Measurements from ENCODE around the gene REG4.
"Not testable (repeated sequence)": the region's sequence is repeated elsewhere in the genome, so short reads cannot be mapped to it uniquely, and the experiment has no call there.

The REG4 gene

DNA sequence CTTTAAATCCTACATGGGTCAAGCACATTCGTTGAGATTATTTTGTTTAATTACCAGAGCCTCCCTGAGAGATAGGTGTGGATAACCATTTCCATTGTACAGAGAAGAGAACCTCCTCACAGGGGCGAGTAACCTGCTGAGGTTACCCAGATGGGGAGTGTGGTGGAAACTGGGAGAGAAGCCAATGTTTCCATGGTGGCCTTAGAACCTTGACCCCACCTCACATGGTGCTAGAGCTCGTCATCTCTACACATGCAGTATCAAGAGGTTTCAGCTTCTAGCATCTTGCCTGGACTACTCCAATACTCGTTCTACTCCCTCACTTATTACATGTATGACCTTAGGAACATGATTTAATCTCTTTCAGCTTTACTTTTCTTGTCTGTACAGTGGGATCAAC, 4.8 kb downstream of the REG4 start:
- no peak for DNase-seq (ENCODE audit: low read depth)

DNA sequence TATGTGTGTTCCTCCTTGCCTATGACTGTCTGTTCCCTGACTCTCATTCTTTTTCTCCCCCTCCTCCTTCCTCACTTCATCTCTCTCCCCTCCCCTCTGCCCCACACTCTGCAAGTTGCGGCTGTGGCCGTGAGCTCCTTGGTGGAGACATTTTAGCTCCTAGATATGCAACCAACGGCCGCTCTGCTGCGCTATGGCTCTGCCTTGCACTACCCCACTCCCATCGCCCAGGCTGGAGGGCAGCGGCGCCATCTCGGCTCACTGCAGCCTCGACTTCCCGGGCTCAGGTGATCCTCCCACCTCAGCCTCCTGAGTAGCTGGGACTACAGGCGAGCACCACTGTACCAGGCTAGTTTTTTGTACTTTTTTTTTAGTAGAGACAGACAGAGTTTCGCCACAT, 5.5 kb downstream of the REG4 start:
- no peak for DNase-seq (ENCODE audit: low read depth)

DNA sequence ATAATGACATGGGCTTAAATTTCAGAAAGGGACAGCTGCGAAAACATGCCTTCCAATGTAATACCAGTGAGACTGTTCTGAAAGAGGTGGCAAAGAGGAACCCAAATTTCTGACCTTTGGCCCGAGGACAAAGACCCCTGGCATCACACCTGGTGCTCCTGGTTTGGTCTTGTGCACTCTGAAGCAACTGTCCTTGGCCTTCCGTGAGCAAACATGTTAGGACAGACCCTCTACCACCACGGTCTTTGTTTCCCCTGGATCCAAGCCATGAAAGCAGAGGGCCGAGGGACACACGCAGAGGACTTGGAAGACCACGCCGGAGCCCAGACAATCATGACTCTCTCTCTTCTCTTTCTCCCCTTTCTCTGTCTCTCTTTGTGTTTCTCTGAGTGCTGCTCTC, 6.0 kb downstream of the REG4 start:
- DNase-seq (ENCODE audit: low read depth), result no peak

DNA sequence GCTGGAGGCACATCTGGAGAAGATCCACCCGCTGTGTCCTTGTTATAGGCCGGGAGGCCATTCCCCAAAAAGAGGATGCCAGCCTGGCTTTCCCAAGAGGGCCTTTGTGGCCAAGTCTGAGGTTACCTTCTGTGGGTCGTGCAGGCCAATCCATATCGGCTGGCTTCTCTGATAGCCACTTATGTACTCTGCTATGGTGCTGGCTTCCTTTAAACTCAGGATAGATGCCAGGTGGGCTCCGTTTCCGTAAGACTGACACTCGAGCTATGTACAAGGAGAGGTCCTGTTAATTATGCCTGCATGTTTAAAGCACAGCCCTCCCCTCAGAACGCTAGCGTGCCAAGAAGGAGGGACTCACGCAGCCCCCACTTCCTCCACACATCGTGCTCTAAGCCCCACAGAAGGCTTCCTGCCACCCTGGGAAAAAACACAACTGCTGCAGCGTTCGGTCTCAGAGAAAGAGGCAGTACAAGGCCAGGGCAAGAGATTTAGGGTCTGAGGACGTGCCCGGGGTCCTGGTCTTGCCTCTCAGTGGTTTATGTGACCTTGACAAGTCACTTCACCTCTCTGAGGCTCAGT, 11.6 kb downstream of the REG4 start:
- DNase-seq (ENCODE audit: low read depth), result no peak

DNA sequence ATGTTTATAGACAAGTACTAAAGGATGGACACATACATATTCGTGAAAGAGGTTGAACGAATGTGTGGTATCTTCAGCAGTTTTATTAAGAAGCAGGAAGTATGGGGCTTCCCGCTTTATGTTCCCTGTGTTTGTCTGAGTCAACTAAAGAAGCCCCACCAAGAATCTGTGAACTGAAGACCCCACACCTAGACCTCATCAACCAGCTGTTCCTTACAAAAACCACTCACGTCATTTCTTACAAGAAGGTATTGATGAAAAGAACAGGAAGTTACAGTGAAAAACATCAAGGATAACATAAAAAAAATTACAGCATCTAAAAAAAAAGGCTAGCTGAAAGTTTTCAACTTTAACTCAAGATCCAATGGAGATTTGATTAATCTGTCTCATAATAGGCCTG, 12.3 kb downstream of the REG4 start:
- DNase-seq (ENCODE audit: low read depth), result no peak

DNA sequence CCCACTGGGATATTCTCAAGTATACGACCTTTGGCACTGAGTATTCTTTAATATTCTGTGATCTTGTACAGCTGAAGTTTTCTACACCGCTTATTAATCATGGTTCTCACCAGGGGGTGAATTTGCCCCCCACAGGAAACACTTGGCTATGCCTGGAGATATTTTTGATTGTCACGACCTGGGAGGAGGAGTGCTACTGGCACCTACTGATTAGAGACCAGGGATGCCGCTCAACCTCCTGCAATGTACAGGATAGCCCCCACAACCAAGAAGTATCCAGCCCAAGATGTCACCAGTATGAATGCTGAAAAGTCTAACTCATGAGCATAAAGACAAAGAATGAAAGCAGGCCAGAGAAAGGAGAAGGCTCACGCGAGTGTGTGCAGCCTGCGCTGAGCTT, 13.7 kb downstream of the REG4 start:
- DNase-seq (ENCODE audit: low read depth), result no peak

DNA sequence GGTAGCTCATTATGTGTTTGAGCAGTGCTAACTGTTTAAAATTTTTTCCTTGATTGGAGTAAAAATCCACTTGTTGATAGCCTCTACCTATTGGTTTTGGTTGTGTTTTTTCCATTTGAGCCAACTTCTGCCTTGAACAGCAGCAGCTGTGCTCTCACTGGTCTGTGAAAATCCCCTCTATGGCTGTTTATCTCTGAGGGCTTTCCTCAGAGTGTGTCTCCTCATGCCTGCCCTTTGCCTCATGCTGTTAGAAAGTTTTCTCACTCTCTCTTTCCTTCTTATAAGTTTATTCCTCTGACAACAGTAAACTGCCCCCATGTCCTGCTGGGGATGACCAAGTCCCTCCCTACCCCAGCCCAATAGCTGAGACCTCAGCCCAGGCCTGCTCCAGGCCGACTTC, 14.1 kb downstream of the REG4 start:
- no peak for DNase-seq (ENCODE audit: low read depth)

DNA sequence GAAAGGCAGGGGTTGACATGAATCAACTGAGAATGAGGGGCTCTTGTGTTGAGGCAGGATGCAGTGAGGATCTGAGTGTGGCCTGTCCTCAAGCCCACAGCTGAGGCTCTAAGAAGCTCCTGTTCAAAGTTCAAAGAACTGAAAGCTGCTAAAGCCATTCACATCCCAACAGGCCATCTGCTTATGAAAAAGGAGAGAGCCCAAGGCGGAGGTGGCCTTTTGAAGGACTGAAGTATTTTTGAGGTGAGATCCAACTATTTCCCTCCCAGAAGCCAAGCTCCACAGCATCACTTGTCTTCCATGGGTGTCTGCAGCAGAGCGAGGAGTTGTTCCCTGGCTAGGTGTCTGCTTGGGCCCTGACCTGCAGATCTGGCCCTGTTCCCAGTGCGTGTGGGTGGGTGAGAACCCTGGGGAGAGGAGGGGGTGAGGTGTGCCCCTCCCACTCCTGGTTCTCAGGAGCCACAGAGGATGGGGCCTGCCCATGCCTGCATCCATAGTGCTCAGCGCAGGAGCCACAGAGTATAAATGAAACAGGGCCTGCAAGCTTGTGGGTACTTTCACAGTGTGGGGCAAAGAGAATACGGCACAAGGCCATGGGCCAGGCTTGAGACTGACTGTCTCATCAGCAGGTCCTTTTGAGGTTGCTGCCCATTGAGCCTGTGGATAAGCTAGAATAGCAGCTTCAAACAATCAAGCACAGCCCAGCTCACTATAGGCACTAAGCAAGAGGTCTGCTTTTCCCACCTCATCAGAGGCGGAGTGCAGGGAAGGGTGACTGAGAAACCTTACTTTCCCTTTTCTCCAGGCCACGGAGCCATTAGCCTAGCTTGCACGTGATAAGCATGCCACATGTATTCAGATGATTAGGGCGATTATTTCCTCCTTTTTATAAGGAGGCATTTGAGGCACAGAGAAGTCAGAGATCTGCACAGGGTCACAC, 15.7 kb downstream of the REG4 start:
- no peak for DNase-seq (ENCODE audit: low read depth)

DNA sequence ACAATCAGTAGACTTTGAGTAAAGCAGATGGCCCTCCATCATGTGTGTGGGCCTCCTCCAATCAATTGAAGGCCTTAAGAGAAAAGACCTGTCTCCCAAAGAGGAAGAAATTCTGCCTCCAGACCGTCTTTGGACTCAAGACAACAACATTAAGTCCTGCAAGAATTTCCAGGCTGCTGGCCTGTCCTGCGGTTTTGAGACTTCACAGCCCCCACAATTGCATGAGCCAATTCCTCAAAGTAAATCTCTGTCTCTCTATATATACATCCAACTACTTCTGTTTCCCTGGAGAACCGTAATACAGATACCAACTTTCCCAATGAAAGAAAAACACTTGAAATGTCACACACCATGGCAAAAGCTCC, 16.4 kb downstream of the REG4 start:
- DNase-seq (ENCODE audit: low read depth), result no peak

DNA sequence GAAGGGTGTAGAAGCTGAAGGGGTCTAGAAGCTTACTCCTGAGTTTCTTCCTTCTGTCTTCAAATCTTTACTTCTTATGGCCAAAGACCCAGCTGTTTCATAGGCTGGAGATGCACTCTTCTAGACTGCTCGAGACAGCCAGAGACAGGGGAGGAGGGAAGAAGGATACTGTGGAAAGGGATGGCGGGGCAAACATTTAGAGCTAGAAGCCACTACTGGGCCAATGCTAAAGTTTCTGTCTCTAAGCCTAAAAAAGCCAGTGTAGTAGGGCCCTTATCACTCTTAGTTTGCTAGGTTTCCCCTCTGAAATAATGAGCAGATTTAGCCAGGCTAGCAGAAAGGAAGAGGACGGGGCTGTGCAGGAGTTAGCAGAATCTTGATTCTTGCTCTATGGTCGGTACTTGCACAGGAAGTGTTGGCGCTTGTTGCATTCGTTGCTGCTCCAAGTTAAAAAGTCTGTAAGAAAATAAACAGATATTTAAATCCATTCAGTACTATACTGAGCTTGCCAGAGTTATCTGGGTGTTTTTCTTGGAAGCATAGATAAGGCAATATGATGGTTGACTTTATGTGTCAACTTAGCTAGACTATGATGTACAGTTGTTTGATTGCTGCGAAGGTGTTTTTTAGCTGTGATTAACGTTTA, 16.9 kb downstream of the REG4 start:
- DNase-seq (ENCODE audit: low read depth), result no peak

DNA sequence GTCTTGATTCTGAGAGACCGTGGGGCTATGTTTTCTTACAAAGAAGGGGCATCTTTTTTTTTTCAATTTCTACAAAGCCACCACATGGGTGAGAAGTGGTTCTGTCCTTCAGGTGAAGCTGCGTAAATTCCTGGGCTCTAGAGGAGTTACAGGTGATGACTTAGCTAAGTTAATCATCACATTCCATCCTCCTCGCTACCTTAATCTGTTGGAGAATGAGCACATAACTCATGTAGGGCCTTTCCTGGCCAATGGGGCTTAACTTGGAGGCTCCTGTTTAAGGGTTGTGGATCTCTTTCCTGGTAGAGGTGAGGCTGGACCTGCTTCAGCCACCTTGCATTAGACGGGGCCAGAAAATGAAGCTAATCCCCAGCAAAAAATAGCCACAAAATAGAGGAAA, 19.9 kb downstream of the REG4 start:
- DNase-seq (ENCODE audit: low read depth), result no peak

DNA sequence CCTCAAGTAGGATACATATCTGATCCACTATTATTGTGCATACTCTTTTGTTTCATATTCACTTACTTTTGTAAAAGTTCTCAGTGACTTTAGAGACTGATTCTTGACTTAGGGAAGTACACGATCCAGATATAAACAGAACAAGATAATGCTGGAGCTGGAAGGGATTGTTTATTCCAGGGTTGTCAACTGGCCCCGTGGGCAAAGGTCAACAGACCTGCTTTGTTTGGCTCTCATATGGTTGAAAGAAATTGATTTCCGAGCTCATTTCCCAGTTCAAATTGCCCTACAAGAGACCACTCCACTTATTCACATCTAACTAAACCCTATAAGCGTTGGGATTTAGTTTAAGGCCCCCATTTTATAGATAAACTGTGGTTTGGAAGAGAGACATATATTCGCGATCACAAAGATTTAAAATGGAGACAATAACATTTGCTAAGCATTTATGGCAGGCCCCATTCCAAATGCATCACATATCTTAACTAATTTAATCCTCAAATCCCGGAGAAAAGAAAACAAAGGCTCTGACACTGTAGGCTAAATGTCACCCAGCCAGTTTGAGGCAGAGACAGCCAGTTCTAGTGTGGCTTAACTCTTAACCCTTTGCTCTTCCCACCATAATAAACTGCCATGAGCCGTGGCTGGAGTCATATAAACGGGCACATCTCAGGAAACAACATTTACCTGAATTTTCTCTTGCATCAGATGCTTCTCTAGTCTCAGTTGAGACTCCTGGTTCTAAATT, 20.6 kb downstream of the REG4 start:
- no peak for DNase-seq (ENCODE audit: low read depth)

DNA sequence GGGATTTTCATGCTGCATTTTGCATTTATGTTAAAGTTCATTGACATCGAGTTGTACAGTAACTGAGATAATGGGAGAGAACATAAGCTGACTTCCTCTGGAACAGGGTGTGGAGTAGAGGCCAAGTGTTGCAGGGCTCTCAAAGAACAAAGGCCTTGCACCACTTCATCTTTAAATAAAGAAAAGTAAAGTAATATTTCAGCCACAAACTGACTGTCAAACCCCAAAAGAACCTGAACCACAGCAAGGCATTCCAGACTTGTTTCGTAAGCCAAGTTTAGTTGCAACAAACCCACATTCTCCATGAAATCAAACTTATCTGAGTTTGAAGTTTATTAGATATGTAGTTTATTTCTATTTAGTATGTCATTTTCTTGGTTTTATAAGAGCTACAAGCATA, 23.5 kb downstream of the REG4 start:
- DNase-seq (ENCODE audit: low read depth), result no peak

DNA sequence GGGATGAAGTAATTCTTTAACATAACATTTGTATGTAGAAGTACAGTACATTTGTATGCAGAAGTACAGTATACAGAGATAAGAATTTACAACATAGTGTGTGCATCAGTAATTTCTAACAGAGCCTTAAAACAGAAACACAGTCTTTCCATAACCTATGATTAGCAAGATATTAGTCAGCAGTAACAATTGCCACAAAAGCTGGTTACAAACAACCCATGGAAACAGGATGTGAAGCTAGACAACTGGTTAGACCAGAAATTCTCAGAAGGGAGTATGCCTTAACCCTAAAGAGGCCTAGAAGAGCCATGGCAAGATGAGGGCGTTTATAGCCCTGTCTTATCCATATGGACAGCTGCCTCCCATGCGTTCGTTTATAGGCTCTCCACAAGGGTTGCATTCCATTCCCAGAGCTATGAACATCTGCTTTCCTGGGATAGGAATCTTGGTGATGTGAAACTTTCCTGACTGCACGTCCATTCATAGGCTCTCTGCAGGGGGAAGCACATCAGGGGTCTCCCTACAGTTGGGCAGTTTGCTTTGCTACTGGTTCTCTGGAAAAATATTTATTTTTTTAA, 24.7 kb downstream of the REG4 start:
- not testable (repeated sequence) for DNase-seq (ENCODE audit: low read depth)

DNA sequence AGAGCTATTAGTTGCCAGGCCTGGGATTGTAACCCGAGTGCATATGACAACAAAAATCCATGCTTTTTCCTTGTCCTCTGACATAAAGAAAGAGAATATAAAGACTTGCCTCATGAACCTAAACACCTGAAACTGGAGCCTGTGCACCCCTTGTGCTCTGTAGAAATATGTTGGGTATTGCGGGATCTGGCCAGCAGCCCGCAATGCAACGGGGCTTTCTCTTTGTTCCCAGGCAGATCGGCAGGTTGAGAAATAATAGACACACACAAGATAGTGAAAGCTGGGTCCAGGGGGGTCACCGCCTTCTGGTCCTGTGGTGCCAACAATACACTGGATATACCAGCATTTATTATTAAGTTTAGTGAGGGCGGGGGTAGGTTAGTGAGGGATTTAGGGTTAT, 25.2 kb downstream of the REG4 start:
- not testable (repeated sequence) for DNase-seq (ENCODE audit: low read depth)

DNA sequence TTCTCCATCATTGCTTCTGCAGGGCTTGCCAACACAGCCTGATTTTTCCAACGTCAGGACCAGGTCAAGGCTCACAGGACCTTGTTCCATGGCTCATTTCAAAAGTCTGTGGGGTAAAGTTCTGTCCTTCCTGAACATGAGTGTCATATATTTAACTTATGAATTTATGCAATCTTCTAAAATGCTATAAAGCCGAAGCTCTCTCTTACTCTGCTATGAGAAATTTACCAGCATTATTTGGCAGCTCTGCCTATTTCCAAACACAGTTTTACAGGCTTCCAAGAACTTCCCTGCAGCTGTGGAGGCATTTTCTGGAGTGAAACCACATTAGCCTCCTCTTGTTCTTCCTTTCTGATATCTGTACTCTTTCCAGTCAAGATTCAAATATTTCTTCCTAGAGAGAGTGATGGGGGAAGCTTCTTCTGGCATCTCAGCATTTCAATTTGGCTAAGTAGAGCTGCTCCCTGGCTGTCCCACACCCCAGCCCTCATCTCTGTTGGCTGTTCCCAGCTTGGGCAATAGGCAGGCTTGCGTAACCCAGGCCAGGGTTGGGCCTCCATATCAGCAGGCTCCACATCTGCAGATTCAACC, 27.0 kb downstream of the REG4 start:
- DNase-seq (ENCODE audit: low read depth), result no peak

DNA sequence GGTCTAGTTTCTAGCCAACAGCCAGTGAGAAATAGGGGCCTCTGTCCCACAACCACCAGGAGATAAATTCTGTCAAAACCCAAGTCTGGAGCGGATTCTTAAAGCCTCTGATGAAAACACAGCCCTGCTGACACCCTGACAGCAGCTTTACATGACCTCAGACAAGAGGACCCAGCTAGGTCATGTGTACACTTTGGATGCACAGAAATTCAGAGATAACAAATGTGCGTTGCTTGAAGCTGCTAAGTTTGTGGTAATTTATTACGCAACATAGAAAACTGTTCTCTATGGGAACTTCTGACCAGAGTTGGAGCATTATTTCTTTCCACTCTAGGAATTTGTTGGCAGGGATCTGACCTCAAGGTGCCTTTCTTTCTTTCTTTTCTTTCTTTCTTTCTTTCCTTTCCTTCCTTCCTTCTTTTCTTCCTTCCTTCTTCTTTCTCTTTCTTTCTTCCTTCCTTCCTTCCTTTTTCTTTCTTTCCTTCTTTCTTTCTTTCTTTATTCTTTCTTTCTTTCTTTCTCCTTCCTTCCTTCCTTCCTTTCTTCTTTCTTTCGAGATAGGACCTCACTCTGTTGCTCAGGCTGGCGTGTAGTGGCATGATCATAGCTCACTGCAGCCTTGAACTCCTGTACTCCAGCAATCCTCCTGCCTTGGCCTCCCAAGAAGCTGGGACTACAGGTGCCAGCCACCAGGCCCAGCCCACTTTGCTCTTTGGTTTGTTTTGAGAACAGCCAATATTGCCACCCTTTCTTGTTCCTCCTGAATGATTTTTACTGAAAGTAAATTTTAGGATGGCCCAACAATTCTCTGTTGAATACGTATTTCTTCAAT, 27.7 kb downstream of the REG4 start:
- DNase-seq (ENCODE audit: low read depth), result no peak

DNA sequence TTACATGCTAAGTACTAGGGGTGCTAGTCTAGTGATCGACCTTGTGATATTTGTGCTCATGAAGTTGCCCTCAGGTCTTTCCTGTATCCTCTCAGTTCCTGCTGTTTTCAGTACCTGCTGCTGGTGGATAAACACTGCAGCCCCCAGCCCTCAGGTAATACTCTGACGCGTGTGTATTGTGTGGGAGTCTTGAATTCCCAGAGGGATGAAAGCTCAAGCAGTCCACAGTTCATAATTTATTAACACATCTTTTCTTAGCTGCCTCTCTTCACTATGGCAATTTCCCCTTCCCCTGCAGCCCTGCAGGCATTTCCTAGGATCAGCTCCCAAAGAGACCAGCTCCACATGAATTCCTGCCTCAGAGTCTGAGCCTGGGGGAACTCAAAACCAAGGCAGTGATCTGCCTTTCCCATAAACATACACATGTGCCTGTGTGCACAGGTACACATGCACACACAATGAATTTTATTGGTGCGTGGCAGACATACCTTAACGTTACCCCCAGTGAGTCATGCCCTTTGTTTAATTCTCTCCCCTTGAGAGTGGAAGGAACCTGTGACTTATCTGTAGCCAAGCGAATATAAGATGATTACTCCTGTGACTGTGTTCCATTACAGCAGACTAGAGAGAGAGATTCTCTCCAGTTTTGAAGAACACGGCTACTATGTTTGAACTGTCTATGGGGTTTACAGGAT, 28.5 kb downstream of the REG4 start:
- DNase-seq (ENCODE audit: low read depth), result no peak

DNA sequence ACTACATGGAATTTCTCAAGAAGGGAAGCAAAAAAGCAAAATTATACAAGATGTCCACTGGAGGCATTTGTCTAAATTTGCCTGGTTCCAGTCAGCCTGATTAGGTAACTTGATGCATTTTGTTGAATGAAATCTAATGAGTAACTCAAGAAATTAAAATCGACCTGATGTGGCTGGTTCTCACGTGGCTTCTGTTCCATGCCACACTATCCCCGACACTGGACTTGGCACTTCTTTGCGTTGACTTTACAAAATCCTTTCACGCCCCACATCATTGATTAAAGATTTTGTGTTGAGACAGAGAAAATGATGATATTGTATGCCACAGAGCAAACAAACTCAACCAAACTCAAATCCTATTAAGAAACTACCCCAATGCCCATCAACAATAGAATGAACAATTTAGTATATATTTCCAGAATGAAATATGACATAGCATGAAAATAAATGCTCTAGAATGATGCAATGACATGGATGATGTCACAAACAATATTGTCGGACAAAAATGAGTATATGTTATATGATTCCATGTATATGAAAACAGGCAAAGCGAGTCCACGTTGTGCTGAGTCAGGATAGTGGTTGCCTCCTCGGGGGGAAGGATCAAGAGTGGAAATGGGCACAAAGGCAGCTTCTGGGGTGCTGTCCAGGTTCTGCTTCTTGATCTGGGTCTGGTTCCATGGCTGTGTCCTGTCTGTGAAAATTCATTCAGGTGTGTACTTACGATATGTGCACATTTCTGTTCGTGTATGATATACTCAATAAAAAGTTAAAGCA, 29.6 kb downstream of the REG4 start:
- no peak for DNase-seq (ENCODE audit: low read depth)

All from activated T-cell treated with anti-CD3 and anti-CD28 coated beads for 24 hours (primary cell).